SK-N-SH treated with all-trans-retinoic acid at 6 μM for 48 hours (cell line): ENCODE measurements around the gene PP2D1.

Source experiments
- ATAC-seq: fragments of 200-7000 bp; cut with Tn5 transposase; 3 replicates; pipeline ENCODE4 v1.9.1; 2020; ENCODE audit warnings: mild to moderate bottlenecking, moderate library complexity
- ARNTL ChIP-seq: fragments of 450-650 bp; formaldehyde crosslinking; IDR thresholded peaks from 2 replicates; pipeline ENCODE4 v1.5.0; 2020; ENCODE audit warnings: low read depth, mild to moderate bottlenecking, moderate library complexity, borderline replicate concordance
- CSDC2 ChIP-seq: fragments of 250-450 bp; sonication (Bioruptor Pico); IDR thresholded peaks from 2 replicates; pipeline ENCODE4 v1.5.0; 2020; ENCODE audit warnings: mild to moderate bottlenecking, moderate library complexity
- ESRRG ChIP-seq: fragments of 250-450 bp; sonication (Bioruptor Pico); IDR thresholded peaks from 2 replicates; pipeline ENCODE4 v1.6.1; 2021; ENCODE audit warnings: mild to moderate bottlenecking
- GLIS3 ChIP-seq: fragments of 250-450 bp; sonication (Bioruptor Pico); IDR thresholded peaks from 2 replicates; pipeline ENCODE4 v1.5.0; 2020; ENCODE audit warnings: mild to moderate bottlenecking, moderate library complexity
- ISL1 ChIP-seq: fragments of 250-450 bp; sonication (Bioruptor Pico); IDR thresholded peaks from 2 replicates; pipeline ENCODE4 v2.1.2; 2022; ENCODE audit warnings: mild to moderate bottlenecking, moderate library complexity
- RARB ChIP-seq: fragments of 250-450 bp; sonication (Bioruptor Pico); IDR thresholded peaks from 2 replicates; pipeline ENCODE4 v1.8.0; 2021; ENCODE audit warnings: mild to moderate bottlenecking, moderate library complexity
- TCF4 ChIP-seq: fragments of 250-450 bp; sonication (Bioruptor Pico); IDR thresholded peaks from 2 replicates; pipeline ENCODE4 v1.8.0; 2021; ENCODE audit warnings: mild to moderate bottlenecking, moderate library complexity, borderline replicate concordance
- TOX ChIP-seq: fragments of 250-450 bp; sonication (Bioruptor Pico); IDR thresholded peaks from 2 replicates; pipeline ENCODE4 v1.8.0; 2021; ENCODE audit warnings: mild to moderate bottlenecking, moderate library complexity, borderline replicate concordance
- ZC3H10 ChIP-seq: fragments of 250-450 bp; sonication (Bioruptor Pico); IDR thresholded peaks from 2 replicates; pipeline ENCODE4 v1.5.1; 2021; ENCODE audit warnings: mild to moderate bottlenecking, moderate library complexity
- ZFP3 ChIP-seq: fragments of 250-450 bp; sonication (Bioruptor Pico); IDR thresholded peaks from 2 replicates; pipeline ENCODE4 v1.5.0; 2020; ENCODE audit warnings: mild to moderate bottlenecking, moderate library complexity
- ZNF565 ChIP-seq: fragments of 450-650 bp; formaldehyde crosslinking; conservative IDR thresholded peaks from 2 replicates; pipeline ENCODE4 v1.5.0; 2020; ENCODE audit warnings: low read depth, mild to moderate bottlenecking, moderate library complexity
- ZNF8 ChIP-seq: fragments of 450-650 bp; formaldehyde crosslinking; IDR thresholded peaks from 2 replicates; pipeline ENCODE4 v1.5.0; 2020; ENCODE audit warnings: mild to moderate bottlenecking, moderate library complexity
- TF ChIP-seq, protein P1 (sequence below): fragments of 250-450 bp; sonication (Bioruptor Pico); IDR thresholded peaks from 2 replicates; pipeline ENCODE4 v1.5.1; 2021; ENCODE audit warnings: mild to moderate bottlenecking, moderate library complexity
- TF ChIP-seq, protein P2 (sequence below): fragments of 250-450 bp; sonication (Bioruptor Pico); IDR thresholded peaks from 2 replicates; pipeline ENCODE4 v1.8.0; 2021; ENCODE audit warnings: low read depth, mild to moderate bottlenecking, moderate library complexity, borderline replicate concordance
- TF ChIP-seq, protein P3 (sequence below): fragments of 250-450 bp; sonication (Bioruptor Pico); IDR thresholded peaks from 2 replicates; pipeline ENCODE4 v1.5.0; 2020; ENCODE audit warnings: mild to moderate bottlenecking, moderate library complexity
- TF ChIP-seq, protein P4 (sequence below): fragments of 250-450 bp; sonication (Bioruptor Pico); IDR thresholded peaks from 2 replicates; pipeline ENCODE4 v1.8.0; 2020; ENCODE audit warnings: mild to moderate bottlenecking, moderate library complexity, borderline replicate concordance

Gene PP2D1

DNA sequence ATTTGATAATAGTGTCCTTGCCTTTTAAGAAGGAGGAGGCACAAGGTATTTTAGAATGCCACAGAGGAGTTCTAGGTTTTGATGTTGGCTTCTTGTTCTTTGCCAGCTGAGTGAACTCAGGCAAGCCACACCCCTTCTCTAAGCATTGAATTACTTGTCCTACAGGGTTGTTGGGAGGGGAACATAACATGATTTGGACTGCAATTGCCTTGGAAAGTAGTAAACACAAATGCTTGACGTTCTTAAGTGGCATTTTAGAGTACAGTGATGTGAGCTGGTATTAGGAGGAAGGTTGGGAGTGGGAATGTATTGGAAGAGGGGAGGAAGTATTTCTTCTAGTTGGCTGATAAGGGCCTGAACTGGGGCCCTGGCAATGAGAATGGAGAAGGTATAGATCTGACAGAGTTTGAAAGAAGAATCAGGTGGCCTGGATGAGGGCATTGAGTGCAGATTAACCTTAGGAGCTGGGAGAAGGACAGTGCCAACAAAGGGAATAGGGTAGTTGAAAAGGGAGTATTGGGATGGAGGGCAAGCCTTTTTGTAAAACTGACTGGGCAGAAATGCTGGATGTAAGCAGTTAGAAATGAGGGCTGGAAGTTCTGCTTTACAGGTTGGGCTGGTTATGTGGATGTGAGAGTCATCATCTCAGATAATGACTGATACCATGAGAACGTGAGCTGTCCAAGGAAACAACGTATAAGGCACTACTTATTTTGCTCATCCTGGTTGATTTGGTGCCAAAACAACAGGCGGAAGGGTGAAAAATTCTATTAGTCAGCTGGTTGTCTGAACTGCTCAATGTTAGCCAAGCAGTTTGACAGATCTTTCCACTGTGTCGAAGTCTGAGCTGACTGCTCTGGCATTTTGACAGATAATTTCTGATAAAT is 44.9 kb upstream of the PP2D1 start:
- peak; percentile 32 for ATAC-seq
- TF ChIP-seq, protein P1, sequence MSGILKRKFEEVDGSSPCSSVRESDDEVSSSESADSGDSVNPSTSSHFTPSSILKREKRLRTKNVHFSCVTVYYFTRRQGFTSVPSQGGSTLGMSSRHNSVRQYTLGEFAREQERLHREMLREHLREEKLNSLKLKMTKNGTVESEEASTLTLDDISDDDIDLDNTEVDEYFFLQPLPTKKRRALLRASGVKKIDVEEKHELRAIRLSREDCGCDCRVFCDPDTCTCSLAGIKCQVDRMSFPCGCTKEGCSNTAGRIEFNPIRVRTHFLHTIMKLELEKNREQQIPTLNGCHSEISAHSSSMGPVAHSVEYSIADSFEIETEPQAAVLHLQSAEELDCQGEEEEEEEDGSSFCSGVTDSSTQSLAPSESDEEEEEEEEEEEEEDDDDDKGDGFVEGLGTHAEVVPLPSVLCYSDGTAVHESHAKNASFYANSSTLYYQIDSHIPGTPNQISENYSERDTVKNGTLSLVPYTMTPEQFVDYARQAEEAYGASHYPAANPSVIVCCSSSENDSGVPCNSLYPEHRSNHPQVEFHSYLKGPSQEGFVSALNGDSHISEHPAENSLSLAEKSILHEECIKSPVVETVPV (CRISPR knock-in tag): no peak
- TF ChIP-seq, protein P2, sequence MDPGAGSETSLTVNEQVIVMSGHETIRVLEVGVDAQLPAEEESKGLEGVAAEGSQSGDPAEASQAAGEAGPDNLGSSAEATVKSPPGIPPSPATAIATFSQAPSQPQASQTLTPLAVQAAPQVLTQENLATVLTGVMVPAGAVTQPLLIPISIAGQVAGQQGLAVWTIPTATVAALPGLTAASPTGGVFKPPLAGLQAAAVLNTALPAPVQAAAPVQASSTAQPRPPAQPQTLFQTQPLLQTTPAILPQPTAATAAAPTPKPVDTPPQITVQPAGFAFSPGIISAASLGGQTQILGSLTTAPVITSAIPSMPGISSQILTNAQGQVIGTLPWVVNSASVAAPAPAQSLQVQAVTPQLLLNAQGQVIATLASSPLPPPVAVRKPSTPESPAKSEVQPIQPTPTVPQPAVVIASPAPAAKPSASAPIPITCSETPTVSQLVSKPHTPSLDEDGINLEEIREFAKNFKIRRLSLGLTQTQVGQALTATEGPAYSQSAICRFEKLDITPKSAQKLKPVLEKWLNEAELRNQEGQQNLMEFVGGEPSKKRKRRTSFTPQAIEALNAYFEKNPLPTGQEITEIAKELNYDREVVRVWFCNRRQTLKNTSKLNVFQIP (CRISPR knock-in tag): no peak
- TF ChIP-seq ZFP3 (CRISPR knock-in tag) (no peak), ESRRG (CRISPR knock-in tag) (no peak), ARNTL (no peak)

DNA sequence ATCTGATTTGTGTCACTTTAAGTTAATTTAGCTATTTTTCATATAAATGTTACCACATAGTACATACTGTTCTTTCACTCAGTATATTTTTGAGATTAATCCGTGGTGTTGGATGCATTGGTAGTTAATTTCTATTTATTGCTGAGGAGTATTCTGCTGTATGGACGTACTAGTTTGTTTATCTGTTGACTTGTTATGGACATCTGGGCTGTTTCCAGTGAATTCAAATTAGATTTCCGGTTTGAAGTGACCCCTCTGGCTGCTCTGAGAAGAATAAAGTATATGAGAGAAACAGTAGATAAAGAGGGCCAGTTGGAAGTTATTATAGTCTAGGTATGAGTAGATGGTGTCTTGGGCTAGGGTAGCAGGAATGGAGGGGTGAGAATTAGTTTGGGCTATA is 43.8 kb upstream of the PP2D1 start:
- TF ChIP-seq CSDC2 (CRISPR knock-in tag) (no peak), TCF4 (CRISPR knock-in tag) (peak; percentile 38; the same call in 1 of the 2 replicates), ESRRG (CRISPR knock-in tag) (no peak)
- TF ChIP-seq, protein P3, sequence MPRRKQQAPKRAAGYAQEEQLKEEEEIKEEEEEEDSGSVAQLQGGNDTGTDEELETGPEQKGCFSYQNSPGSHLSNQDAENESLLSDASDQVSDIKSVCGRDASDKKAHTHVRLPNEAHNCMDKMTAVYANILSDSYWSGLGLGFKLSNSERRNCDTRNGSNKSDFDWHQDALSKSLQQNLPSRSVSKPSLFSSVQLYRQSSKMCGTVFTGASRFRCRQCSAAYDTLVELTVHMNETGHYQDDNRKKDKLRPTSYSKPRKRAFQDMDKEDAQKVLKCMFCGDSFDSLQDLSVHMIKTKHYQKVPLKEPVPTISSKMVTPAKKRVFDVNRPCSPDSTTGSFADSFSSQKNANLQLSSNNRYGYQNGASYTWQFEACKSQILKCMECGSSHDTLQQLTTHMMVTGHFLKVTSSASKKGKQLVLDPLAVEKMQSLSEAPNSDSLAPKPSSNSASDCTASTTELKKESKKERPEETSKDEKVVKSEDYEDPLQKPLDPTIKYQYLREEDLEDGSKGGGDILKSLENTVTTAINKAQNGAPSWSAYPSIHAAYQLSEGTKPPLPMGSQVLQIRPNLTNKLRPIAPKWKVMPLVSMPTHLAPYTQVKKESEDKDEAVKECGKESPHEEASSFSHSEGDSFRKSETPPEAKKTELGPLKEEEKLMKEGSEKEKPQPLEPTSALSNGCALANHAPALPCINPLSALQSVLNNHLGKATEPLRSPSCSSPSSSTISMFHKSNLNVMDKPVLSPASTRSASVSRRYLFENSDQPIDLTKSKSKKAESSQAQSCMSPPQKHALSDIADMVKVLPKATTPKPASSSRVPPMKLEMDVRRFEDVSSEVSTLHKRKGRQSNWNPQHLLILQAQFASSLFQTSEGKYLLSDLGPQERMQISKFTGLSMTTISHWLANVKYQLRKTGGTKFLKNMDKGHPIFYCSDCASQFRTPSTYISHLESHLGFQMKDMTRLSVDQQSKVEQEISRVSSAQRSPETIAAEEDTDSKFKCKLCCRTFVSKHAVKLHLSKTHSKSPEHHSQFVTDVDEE (CRISPR knock-in tag): no peak
- no peak for ATAC-seq

DNA sequence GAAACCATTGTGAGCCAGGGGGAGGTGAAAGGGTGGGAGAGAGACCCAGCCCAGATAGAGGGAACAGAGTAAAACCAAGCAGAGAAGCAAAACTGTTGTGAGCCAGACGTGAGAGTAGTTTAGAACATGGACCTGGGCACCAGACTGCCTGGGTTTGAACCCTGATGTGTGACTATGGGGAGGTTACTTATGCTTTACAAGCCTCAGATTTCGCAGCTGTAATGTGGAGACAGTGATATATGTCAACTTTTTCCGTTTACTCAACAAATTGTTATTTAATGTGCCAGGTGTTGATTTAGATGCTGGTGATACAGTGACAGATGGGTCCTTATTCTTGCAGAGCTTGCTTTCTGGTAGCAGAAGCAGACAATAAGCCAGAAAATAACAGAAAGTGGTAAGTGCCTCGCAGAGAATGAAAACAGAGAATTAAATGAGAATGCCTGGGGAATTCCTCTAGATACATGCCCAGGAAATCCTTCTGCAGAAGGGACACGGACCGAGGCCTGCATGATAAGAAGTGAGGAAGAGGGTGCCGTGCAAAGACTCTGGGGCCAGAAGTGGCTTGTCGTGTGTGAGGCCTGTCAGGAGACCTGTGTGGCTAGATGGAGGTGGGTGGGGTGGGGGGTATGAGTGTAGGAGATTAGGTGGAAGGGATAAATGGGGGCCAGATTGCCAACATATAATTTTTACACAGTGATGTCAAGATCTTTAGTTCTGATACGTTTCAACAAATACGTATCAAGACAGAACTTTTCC is 43.1 kb upstream of the PP2D1 start:
- peak; percentile 39 for ATAC-seq

DNA sequence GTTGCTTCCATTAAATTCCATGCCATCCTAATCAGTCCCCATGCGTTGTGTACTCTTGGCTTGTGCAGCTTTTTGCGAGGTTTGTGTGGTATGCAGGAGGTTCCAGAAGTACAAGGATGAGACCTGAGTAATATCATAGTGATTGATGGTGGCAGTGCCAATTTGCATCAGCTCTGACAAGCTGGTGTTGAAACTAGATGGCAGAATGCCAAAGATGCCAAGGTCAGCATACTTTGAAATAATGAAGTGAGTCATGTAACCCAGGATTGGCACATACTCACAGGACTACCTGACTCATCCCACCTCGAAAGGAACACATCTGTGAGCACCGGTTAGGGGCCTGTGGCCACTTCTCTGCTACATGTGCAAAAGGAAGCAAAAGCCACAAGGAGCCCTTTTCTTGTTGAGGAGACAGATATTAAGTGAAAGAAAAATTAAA is 42.5 kb upstream of the PP2D1 start:
- TF ChIP-seq, protein P4, sequence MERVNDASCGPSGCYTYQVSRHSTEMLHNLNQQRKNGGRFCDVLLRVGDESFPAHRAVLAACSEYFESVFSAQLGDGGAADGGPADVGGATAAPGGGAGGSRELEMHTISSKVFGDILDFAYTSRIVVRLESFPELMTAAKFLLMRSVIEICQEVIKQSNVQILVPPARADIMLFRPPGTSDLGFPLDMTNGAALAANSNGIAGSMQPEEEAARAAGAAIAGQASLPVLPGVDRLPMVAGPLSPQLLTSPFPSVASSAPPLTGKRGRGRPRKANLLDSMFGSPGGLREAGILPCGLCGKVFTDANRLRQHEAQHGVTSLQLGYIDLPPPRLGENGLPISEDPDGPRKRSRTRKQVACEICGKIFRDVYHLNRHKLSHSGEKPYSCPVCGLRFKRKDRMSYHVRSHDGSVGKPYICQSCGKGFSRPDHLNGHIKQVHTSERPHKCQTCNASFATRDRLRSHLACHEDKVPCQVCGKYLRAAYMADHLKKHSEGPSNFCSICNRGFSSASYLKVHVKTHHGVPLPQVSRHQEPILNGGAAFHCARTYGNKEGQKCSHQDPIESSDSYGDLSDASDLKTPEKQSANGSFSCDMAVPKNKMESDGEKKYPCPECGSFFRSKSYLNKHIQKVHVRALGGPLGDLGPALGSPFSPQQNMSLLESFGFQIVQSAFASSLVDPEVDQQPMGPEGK (CRISPR knock-in tag): 0 out of 2 replicates have a peak, but pooled peaks have one; percentile 40
- TF ChIP-seq, protein P2 (CRISPR knock-in tag): no peak
- TF ChIP-seq ZC3H10 (CRISPR knock-in tag): no peak
- 0 out of 2 replicates have a peak, but pooled peaks have one; percentile 27 for TF ChIP-seq GLIS3 (CRISPR knock-in tag)
- TF ChIP-seq TOX (CRISPR knock-in tag): peak; percentile 56; the same call in 1 of the 2 replicates
- TF ChIP-seq, protein P1 (CRISPR knock-in tag): no peak
- peak; percentile 77 for TF ChIP-seq ZFP3 (CRISPR knock-in tag)
- TF ChIP-seq ZNF565 (CRISPR knock-in tag): no peak
- TF ChIP-seq RARB (CRISPR knock-in tag): no peak
- peak; percentile 83 for TF ChIP-seq ISL1
- ATAC-seq: peak; percentile 83

More for the DNA sequence above, 43.1 kb upstream of the PP2D1 start:
- TF ChIP-seq ZNF8 (CRISPR knock-in tag): no peak
- TF ChIP-seq, protein P3 (CRISPR knock-in tag): 0 out of 2 replicates have a peak, but pooled peaks have one; percentile 49
